Right atrium auricular region (tissue), 2 donors: Measurements from ENCODE around the gene ZNF148. TPM values are rescaled to one million over a fixed set of nuclear protein-coding genes. Genes with fewer than 3 reads are reported as not detected.

Source experiments
- DNase-seq: peaks from one replicate; pipeline ENCODE4 v3.0.0-alpha.2; 2019; ENCODE audit warnings: low spot score
- H3K27ac ChIP-seq, 2 donors: fragments of 200-600 bp; sonication (generic); 1 replicate in 1 of 2; 2 replicates in 1 of 2; pipeline ENCODE4 v1.5.1; 2016 to 2019
- H3K27me3 ChIP-seq, 2 donors: fragments of 200-600 bp; sonication (generic); one replicate each; pipeline versions ENCODE4 v1.5.1 to v1.6.0; 2017 to 2019
- H3K36me3 ChIP-seq: fragments of 200-600 bp; sonication (generic); one replicate; pipeline ENCODE4 v1.5.1; 2016
- H3K4me1 ChIP-seq, 2 donors: fragments of 200-600 bp; sonication (generic); one replicate each; pipeline versions ENCODE4 v1.5.1 to v1.6.0; 2017 to 2019
- H3K4me3 ChIP-seq, 2 donors: fragments of 200-600 bp; sonication (generic); 1 replicate in 1 of 2; 2 replicates in 1 of 2; pipeline ENCODE4 v1.5.1; 2017 to 2019; ENCODE audit warnings: mild to moderate bottlenecking in 1 of 2, moderate library complexity in 1 of 2
- H3K9me3 ChIP-seq, 2 donors: fragments of 200-600 bp; sonication (generic); one replicate each; pipeline ENCODE4 v1.5.1; 2019
- total RNA-seq, 2 donors: library from RNA; depleted of rRNA; stranded (reverse); fragments of >200 nt; gene quantifications; one replicate each; pipeline ENCODE4 v1.1.0, GENCODE V29; 2016
- TF ChIP-seq, protein P1 (sequence below), 2 donors: fragments of 200-600 bp; sonication (generic); IDR thresholded peaks; one replicate each; pipeline ENCODE4 v1.5.1; 2019; ENCODE audit warnings: antibody characterized with exemption in 2 of 2

Gene ZNF148
- total RNA-seq, 2 donors from 2014 or later = 21.3 to 24.3 TPM

DNA sequence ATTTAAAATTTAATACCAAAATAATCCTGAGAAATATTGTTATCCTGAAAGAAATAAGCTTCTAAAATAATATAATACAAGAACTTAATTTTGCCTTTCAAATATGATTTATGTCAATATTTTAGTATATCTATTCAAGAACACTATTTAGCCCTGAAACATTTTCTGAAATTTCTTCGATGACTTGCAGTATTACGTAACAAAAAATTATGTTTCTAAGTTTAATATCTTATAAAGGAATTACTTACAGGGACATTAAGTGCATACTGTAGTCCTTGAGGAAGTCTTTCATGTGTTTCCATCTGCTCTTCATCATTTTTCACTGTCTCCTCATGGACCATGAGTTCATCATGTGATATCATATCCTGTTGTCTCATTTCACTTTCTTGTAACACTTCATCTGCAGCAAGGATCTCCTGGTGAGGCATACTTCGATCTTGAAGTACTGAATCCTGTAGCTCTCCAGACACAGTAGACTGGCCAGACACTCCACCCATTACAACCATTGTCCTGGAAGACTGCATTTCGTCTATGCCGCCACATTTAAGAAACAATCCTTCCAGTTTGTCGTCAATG lies 62.0 kb downstream of the ZNF148 start:
- Histone ChIP-seq H3K27me3 (no peaks in the 10 kb centered on the region), H3K9me3 (no peaks in the 10 kb centered on the region), H3K36me3 (peaks cover 4% of the 10 kb centered on the region), H3K4me3 (no peak overlapping the region), H3K27ac (no peak overlapping the region), H3K4me1 (no peaks in the 10 kb centered on the region)
- no peak for DNase-seq
- TF ChIP-seq, protein P1, sequence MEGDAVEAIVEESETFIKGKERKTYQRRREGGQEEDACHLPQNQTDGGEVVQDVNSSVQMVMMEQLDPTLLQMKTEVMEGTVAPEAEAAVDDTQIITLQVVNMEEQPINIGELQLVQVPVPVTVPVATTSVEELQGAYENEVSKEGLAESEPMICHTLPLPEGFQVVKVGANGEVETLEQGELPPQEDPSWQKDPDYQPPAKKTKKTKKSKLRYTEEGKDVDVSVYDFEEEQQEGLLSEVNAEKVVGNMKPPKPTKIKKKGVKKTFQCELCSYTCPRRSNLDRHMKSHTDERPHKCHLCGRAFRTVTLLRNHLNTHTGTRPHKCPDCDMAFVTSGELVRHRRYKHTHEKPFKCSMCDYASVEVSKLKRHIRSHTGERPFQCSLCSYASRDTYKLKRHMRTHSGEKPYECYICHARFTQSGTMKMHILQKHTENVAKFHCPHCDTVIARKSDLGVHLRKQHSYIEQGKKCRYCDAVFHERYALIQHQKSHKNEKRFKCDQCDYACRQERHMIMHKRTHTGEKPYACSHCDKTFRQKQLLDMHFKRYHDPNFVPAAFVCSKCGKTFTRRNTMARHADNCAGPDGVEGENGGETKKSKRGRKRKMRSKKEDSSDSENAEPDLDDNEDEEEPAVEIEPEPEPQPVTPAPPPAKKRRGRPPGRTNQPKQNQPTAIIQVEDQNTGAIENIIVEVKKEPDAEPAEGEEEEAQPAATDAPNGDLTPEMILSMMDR (IDR thresholded peaks at IDR 0.05) = no peak

DNA sequence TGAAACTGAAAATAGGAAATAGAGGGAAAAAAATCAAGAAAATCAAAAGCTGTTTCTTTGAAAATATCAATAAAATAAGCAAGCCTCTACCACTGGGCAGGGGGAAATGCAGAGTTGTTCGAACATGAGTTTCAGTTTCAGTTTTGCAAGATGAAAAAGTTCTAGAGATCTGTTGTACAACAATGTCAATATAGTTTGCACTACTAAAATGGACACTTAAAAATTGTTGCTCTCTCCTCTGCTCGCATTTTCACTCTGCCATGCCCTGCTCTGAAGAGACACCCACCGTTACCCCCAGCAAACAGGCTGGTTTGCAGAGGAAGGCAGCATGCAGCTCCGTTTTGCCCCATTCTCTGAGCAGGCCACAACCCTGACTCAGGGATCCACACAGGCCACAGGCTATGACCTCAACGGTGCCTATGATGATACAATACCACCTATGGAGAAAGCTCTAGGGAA lies 64.5 kb downstream of the ZNF148 start:
- Histone ChIP-seq H3K36me3 (peaks cover 4% of the 10 kb centered on the region), H3K27me3 (no peaks in the 10 kb centered on the region), H3K4me1 (no peaks in the 10 kb centered on the region), H3K4me3 (peak overlapping the region in 1 of 2 donors; percentile 17), H3K9me3 (no peaks in the 10 kb centered on the region), H3K27ac (no peak overlapping the region)
- TF ChIP-seq, protein P1 (IDR thresholded peaks at IDR 0.05) = no peak
- no peak for DNase-seq

DNA sequence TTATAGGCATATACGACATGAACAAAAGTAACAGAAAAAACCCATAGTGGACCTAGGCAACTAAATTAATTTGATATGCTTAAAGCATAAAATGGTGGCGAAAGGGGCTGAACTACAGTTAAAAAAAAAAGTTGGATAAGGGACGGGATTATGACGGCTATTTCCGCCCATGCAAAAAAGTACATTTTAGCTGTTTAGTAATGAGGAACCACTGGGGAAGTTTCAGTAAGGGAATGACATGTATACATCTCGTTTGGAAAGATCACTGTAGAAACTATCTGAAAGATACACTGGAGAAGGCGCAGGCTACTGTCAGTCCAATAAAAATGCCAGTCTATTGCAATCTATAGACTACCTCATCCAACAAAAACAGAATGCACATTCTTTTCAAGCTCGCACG lies 65.6 kb downstream of the ZNF148 start:
- DNase-seq = no peak
- TF ChIP-seq, protein P1 (IDR thresholded peaks at IDR 0.05) = no peak
- peaks cover 4% of the 10 kb centered on the region for H3K36me3 ChIP-seq
- H3K9me3 ChIP-seq = no peaks in the 10 kb centered on the region
- H3K27ac ChIP-seq = no peak overlapping the region
- no peaks in the 10 kb centered on the region for H3K27me3 ChIP-seq
- H3K4me1 ChIP-seq = peaks cover 0 to 3% of the 10 kb centered on the region in 2 donors
- no peak overlapping the region for H3K4me3 ChIP-seq

DNA sequence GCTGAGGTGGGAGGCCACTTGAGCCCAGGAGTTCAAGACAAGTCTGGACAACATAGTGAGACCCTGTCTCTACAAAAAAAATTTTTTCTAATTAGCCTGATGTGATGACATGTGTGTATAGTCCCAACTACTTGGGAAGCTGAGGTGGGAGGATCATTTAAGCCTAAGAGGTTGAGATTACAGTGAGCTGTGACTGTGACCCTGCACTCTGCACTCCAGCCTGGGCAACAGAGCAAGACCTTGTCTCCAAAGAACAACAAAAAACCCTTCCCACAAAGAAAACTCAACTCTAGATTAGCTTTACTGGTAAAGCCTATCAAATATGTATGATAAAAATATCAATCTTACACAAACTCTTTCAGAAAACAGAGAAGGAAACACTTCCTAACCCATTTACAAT lies 68.5 kb downstream of the ZNF148 start:
- Histone ChIP-seq H3K4me3 (no peak overlapping the region), H3K27ac (no peak overlapping the region), H3K4me1 (peaks cover 0 to 19% of the 10 kb centered on the region in 2 donors), H3K36me3 (peaks cover 4% of the 10 kb centered on the region), H3K9me3 (no peaks in the 10 kb centered on the region), H3K27me3 (no peaks in the 10 kb centered on the region)
- TF ChIP-seq, protein P1 (IDR thresholded peaks at IDR 0.05) = no peak
- DNase-seq = no peak

DNA sequence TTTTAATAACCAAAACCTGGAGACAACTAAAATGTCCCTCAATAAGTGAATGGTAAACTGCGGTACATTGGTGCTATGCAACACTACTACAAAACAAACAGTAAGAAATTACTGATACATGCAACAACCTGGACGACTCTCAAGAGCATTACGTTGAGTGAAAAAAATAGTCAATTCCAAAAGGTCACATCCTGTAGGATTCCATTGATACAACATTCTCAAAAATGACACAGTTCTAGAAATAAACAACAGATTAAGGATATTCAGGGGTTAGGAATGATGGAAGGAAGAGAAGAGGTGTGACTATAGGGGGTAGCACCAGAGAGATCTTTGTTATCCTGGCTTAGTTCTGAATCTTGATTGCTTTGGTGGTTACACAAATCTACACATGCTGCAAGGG lies 72.2 kb downstream of the ZNF148 start:
- no peak overlapping the region for H3K27ac ChIP-seq
- TF ChIP-seq, protein P1 (IDR thresholded peaks at IDR 0.05) = no peak
- no peaks in the 10 kb centered on the region for H3K9me3 ChIP-seq
- H3K4me3 ChIP-seq = no peak overlapping the region
- DNase-seq = no peak
- H3K4me1 ChIP-seq = peaks cover 0 to 30% of the 10 kb centered on the region in 2 donors
- H3K27me3 ChIP-seq = no peaks in the 10 kb centered on the region
- no peaks in the 10 kb centered on the region for H3K36me3 ChIP-seq

DNA sequence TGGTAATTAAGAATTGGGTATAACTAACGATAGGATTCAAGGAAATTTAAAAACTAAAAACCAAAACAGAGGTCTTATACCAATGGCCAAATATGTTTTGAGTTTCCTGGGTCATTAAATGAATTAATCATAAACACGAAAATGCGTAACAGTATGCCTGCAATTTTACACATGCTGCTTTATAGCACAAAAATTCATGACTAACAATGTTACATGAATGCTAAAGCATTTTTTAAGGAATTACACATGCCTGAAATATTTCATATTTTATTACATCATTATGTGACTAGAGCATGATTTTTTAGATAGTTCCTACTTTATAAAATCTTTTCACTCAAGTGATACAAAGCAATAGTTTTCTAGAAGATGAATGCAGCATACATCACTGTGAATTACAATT lies 74.7 kb downstream of the ZNF148 start:
- no peak overlapping the region for H3K27ac ChIP-seq
- no peak overlapping the region for H3K4me3 ChIP-seq
- no peaks in the 10 kb centered on the region for H3K27me3 ChIP-seq
- TF ChIP-seq, protein P1 (IDR thresholded peaks at IDR 0.05) = no peak
- peaks cover 0 to 30% of the 10 kb centered on the region in 2 donors for H3K4me1 ChIP-seq
- no peak for DNase-seq
- no peaks in the 10 kb centered on the region for H3K36me3 ChIP-seq
- no peaks in the 10 kb centered on the region for H3K9me3 ChIP-seq
